ENCODE data around the gene ECE1. TPM values are rescaled to one million over a fixed set of nuclear protein-coding genes. Genes with fewer than 3 reads are reported as not detected.
A peak's percentile ranks its signal among the peaks of the same experiment; 100 is the strongest.
"Not testable (repeated sequence)": the region's sequence is repeated elsewhere in the genome, so short reads cannot be mapped to it uniquely, and the experiment has no call there.

Gene ECE1
- total RNA-seq, 1 donor, result 32.6 TPM

- Histone ChIP-seq H3K27ac (ENCODE audit: low read depth, low read length) (peak overlapping the region; percentile 93), H3K9me3 (ENCODE audit: low read depth, low read length) (no peaks in the 10 kb centered on the region), H4K20me1 (ENCODE audit: insufficient read depth, low read length) (peaks cover 20% of the 10 kb centered on the region), H3K79me2 (ENCODE audit: insufficient read depth, low read length) (peaks cover 49% of the 10 kb centered on the region), H2AFZ (ENCODE audit: low read length) (no peak overlapping the region), H3K4me1 (ENCODE audit: insufficient read depth, low read length) (peaks cover 20% of the 10 kb centered on the region), H3K27me3 (ENCODE audit: insufficient read depth, low read length) (no peaks in the 10 kb centered on the region), H3K4me3 (ENCODE audit: insufficient read depth, low read length) (peak overlapping the region; percentile 90), H3K36me3 (ENCODE audit: insufficient read depth, low read length) (no peaks in the 10 kb centered on the region), H3K4me2 (ENCODE audit: insufficient read depth, low read length) (peak overlapping the region; percentile 91)
- peak; percentile 90 for DNase-seq (ENCODE audit: insufficient read length, low spot score, missing footprints)
- TF ChIP-seq CTCF (IDR thresholded peaks at IDR 0.05; ENCODE audit: extremely low read depth, low read depth, low read length), result no peak
These were observed 114.3 kb downstream of the ECE1 start for GRCh38 chr1:21175670-21176581.

GRCh38 chr1:21175324-21175669, 115.0 kb downstream of the ECE1 start:
- H3K9me3 ChIP-seq (ENCODE audit: low read depth, low read length), result no peaks in the 10 kb centered on the region
- H3K4me2 ChIP-seq (ENCODE audit: insufficient read depth, low read length), result peak overlapping the region; percentile 91
- H3K27me3 ChIP-seq (ENCODE audit: insufficient read depth, low read length), result no peaks in the 10 kb centered on the region
- H3K4me3 ChIP-seq (ENCODE audit: insufficient read depth, low read length), result peak overlapping the region; percentile 90
- no peaks in the 10 kb centered on the region for H3K36me3 ChIP-seq (ENCODE audit: insufficient read depth, low read length)
- TF ChIP-seq CTCF (IDR thresholded peaks at IDR 0.05; ENCODE audit: extremely low read depth, low read depth, low read length), result no peak
- peak; percentile 31 for DNase-seq (ENCODE audit: insufficient read length, low spot score, missing footprints)
- H3K79me2 ChIP-seq (ENCODE audit: insufficient read depth, low read length), result peaks cover 53% of the 10 kb centered on the region
- H4K20me1 ChIP-seq (ENCODE audit: insufficient read depth, low read length), result peaks cover 22% of the 10 kb centered on the region
- H2AFZ ChIP-seq (ENCODE audit: low read length), result no peak overlapping the region
- peaks cover 23% of the 10 kb centered on the region for H3K4me1 ChIP-seq (ENCODE audit: insufficient read depth, low read length)
- H3K27ac ChIP-seq (ENCODE audit: low read depth, low read length), result peak overlapping the region; percentile 93

GRCh38 chr1:21174654-21175323, 115.5 kb downstream of the ECE1 start:
- Histone ChIP-seq H3K27me3 (ENCODE audit: insufficient read depth, low read length) (no peaks in the 10 kb centered on the region), H3K36me3 (ENCODE audit: insufficient read depth, low read length) (peaks cover under 1% of the 10 kb centered on the region), H3K4me3 (ENCODE audit: insufficient read depth, low read length) (peak overlapping the region; percentile 90), H3K4me1 (ENCODE audit: insufficient read depth, low read length) (peaks cover 23% of the 10 kb centered on the region), H3K27ac (ENCODE audit: low read depth, low read length) (peak overlapping the region; percentile 93), H3K9me3 (ENCODE audit: low read depth, low read length) (no peaks in the 10 kb centered on the region), H2AFZ (ENCODE audit: low read length) (no peak overlapping the region), H3K4me2 (ENCODE audit: insufficient read depth, low read length) (peak overlapping the region; percentile 91), H3K79me2 (ENCODE audit: insufficient read depth, low read length) (peaks cover 59% of the 10 kb centered on the region), H4K20me1 (ENCODE audit: insufficient read depth, low read length) (peaks cover 24% of the 10 kb centered on the region)
- peak; percentile 89 for DNase-seq (ENCODE audit: insufficient read length, low spot score, missing footprints)
- TF ChIP-seq CTCF (IDR thresholded peaks at IDR 0.05; ENCODE audit: extremely low read depth, low read depth, low read length), result no peak

DNA sequence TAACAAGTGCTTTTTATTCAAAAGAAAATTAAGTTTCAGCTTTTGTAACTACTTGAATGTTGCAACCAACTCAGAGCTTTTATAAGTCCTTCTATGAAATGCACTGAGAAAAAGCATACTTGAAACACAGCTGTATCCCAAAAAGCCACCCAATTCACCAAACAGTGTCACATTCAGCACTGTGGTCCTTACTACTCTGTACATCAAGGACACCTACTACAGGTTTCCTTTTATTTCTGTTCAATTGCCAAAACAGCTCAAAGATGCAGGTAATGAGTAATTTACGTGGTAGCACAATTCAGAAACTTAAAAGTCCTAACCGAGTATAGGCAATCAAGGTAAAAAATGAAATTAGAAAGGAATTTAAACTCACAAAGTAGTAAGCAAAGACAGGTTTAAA, 116.0 kb downstream of the ECE1 start:
- DNase-seq (ENCODE audit: insufficient read length, low spot score, missing footprints), result no peak
- H3K27ac ChIP-seq (ENCODE audit: low read depth, low read length), result peak overlapping the region; percentile 93
- peak overlapping the region; percentile 90 for H3K4me3 ChIP-seq (ENCODE audit: insufficient read depth, low read length)
- peaks cover 4% of the 10 kb centered on the region for H3K36me3 ChIP-seq (ENCODE audit: insufficient read depth, low read length)
- peaks cover 23% of the 10 kb centered on the region for H3K4me1 ChIP-seq (ENCODE audit: insufficient read depth, low read length)
- peaks cover 24% of the 10 kb centered on the region for H4K20me1 ChIP-seq (ENCODE audit: insufficient read depth, low read length)
- no peaks in the 10 kb centered on the region for H3K27me3 ChIP-seq (ENCODE audit: insufficient read depth, low read length)
- H3K79me2 ChIP-seq (ENCODE audit: insufficient read depth, low read length), result peaks cover 63% of the 10 kb centered on the region
- H3K9me3 ChIP-seq (ENCODE audit: low read depth, low read length), result no peaks in the 10 kb centered on the region
- H2AFZ ChIP-seq (ENCODE audit: low read length), result no peak overlapping the region
- H3K4me2 ChIP-seq (ENCODE audit: insufficient read depth, low read length), result peak overlapping the region; percentile 91
- no peak for TF ChIP-seq CTCF (IDR thresholded peaks at IDR 0.05; ENCODE audit: extremely low read depth, low read depth, low read length)

DNA sequence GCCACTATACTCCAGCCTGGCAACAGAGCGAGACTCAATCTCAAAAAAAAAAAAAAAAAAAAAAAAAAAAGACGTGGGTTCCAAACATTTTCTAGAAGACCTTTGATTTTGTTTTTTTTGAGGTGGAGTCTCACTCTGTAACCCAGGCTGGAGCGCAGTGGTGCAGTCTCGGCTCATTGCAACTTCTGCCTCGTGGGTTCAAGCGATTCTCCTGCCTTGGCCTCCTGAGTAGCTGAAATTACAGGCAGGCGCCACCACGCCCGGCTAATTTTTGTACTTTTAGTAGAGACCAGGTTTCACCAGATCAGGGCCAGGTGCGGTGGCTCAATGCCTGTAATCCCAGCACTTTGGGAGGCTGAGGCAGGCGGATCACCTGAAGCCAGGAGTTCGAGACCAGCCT, 117.2 kb downstream of the ECE1 start:
- DNase-seq (ENCODE audit: insufficient read length, low spot score, missing footprints); H3K27ac ChIP-seq (ENCODE audit: low read depth, low read length); H3K36me3 ChIP-seq (ENCODE audit: insufficient read depth, low read length); H3K9me3 ChIP-seq (ENCODE audit: low read depth, low read length); H3K4me2 ChIP-seq (ENCODE audit: insufficient read depth, low read length); H2AFZ ChIP-seq (ENCODE audit: low read length); H3K4me3 ChIP-seq (ENCODE audit: insufficient read depth, low read length); H3K27me3 ChIP-seq (ENCODE audit: insufficient read depth, low read length): not testable (repeated sequence)
- H3K79me2 ChIP-seq (ENCODE audit: insufficient read depth, low read length), result peaks cover 74% of the 10 kb centered on the region
- peaks cover 24% of the 10 kb centered on the region for H4K20me1 ChIP-seq (ENCODE audit: insufficient read depth, low read length)
- peaks cover 23% of the 10 kb centered on the region for H3K4me1 ChIP-seq (ENCODE audit: insufficient read depth, low read length)
